Measurements from ENCODE around the gene ATG2B.

ATG2B gene

DNA sequence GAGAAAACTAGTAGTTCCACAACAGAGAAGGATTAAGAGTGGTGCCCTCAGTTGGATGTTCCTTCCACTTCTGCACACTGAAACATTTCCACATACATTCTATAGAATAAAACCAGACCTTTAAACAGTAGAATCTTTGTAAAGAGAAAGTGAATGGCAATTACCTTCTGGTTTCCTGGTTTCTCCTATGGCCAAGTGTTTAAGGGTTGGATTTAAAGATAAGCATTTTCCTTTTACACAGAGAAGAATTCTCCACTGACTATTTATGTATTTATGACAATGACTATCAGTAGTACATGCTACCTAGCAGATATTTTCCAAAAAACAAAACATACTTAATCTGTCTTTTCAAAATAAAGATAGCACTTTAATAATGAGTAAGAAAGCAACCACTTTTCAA lies 3.2 kb downstream of the ATG2B start:
- Histone ChIP-seq H3K4me1 (peaks cover 8% of the 10 kb centered on the region), H3K27me3 (ENCODE audit: control insufficient read depth, insufficient read depth, low read length) (no peaks in the 10 kb centered on the region), H3K9ac (no peak overlapping the region), H3K4me2 (ENCODE audit: low read length) (no peak overlapping the region), H2AFZ (no peak overlapping the region), H3K27ac (no peak overlapping the region), H3K79me2 (peaks cover 64% of the 10 kb centered on the region), H3K9me3 (ENCODE audit: control insufficient read depth, low read length) (no peaks in the 10 kb centered on the region), H3K4me3 (ENCODE audit: low read depth, low read length) (no peak overlapping the region), H3K36me3 (ENCODE audit: control insufficient read depth, insufficient read depth, low read length) (no peaks in the 10 kb centered on the region)
- TF ChIP-seq CTCF (IDR thresholded peaks at IDR 0.05) = no peak

DNA sequence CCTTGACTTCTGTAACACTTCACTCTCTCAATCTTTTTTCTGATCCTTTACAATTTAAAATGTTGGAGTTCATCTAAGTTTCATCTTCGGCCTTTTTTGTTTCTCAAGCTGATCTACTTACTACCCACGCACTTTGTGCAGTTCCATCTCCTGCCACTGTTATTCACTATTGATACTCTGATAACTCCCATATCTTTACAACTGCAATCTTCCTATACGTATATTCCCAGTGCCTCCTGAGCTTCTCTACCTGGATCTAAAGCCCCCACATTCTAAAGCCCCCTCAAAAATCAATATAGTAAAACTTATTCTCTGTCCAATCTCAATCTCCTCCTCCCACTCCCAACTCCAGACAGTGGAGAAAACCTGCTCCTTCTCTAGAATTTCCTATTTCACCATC lies 5.9 kb downstream of the ATG2B start:
- H3K27me3 ChIP-seq (ENCODE audit: control insufficient read depth, insufficient read depth, low read length) = no peaks in the 10 kb centered on the region
- peaks cover 8% of the 10 kb centered on the region for H3K4me1 ChIP-seq
- H3K36me3 ChIP-seq (ENCODE audit: control insufficient read depth, insufficient read depth, low read length) = no peaks in the 10 kb centered on the region
- H3K9me3 ChIP-seq (ENCODE audit: control insufficient read depth, low read length) = no peaks in the 10 kb centered on the region
- peaks cover 59% of the 10 kb centered on the region for H3K79me2 ChIP-seq
- H3K27ac ChIP-seq = no peak overlapping the region
- no peak overlapping the region for H2AFZ ChIP-seq
- no peak overlapping the region for H3K9ac ChIP-seq
- no peak overlapping the region for H3K4me2 ChIP-seq (ENCODE audit: low read length)
- TF ChIP-seq CTCF (IDR thresholded peaks at IDR 0.05) = no peak
- H3K4me3 ChIP-seq (ENCODE audit: low read depth, low read length) = no peak overlapping the region

DNA sequence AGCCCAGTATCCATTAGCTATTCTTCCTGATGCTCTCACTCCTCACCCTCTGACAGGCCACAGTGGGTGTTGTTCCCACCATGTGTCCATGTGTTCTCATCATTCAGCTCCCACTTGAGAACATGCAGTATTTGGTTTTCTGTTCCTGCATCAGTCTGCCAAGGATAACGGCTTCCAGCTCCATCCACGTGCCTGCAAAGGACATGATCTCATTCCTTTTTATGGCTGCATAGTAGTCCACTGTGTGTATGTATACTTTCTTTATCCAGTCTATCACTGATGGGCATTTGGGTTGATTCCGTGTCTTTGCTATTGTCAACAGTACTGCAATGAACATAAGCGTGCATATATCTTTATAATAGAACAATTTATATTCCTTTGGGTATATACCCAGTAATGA lies 8.9 kb downstream of the ATG2B start:
- H3K4me1 ChIP-seq = no peaks in the 10 kb centered on the region
- no peaks in the 10 kb centered on the region for H3K27me3 ChIP-seq (ENCODE audit: control insufficient read depth, insufficient read depth, low read length)
- no peaks in the 10 kb centered on the region for H3K9me3 ChIP-seq (ENCODE audit: control insufficient read depth, low read length)
- no peak overlapping the region for H2AFZ ChIP-seq
- H3K27ac ChIP-seq = no peak overlapping the region
- no peak overlapping the region for H3K4me2 ChIP-seq (ENCODE audit: low read length)
- H3K79me2 ChIP-seq = peaks cover 55% of the 10 kb centered on the region
- H3K9ac ChIP-seq = no peak overlapping the region
- H3K4me3 ChIP-seq (ENCODE audit: low read depth, low read length) = no peak overlapping the region
- no peaks in the 10 kb centered on the region for H3K36me3 ChIP-seq (ENCODE audit: control insufficient read depth, insufficient read depth, low read length)
- no peak for TF ChIP-seq CTCF (IDR thresholded peaks at IDR 0.05)

DNA sequence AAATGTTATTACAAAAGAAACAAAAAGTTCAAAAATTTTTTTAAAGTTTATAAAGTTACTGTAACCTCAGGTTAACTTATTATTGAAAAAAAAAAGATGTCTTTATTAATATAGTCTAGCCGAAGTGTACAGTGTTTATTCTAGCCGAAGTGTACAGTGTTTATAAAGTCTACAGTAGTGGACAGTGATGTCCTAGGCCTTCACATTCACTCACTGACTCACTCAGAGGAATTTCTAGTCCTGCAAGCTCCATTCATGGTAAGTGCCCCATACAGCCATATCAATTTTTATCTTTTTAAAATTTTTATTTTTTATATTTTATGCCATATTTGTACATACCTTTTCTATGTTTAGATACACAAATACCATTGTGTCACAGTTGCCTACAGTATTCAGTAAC lies 10.4 kb downstream of the ATG2B start:
- TF ChIP-seq CTCF (IDR thresholded peaks at IDR 0.05) = no peak
- peaks cover 61% of the 10 kb centered on the region for H3K79me2 ChIP-seq
- H3K9me3 ChIP-seq (ENCODE audit: control insufficient read depth, low read length) = no peaks in the 10 kb centered on the region
- no peaks in the 10 kb centered on the region for H3K36me3 ChIP-seq (ENCODE audit: control insufficient read depth, insufficient read depth, low read length)
- H3K27me3 ChIP-seq (ENCODE audit: control insufficient read depth, insufficient read depth, low read length) = no peaks in the 10 kb centered on the region
- no peak overlapping the region for H3K4me3 ChIP-seq (ENCODE audit: low read depth, low read length)
- no peak overlapping the region for H3K27ac ChIP-seq
- H2AFZ ChIP-seq = no peak overlapping the region
- no peak overlapping the region for H3K4me2 ChIP-seq (ENCODE audit: low read length)
- H3K4me1 ChIP-seq = no peaks in the 10 kb centered on the region
- H3K9ac ChIP-seq = no peak overlapping the region

DNA sequence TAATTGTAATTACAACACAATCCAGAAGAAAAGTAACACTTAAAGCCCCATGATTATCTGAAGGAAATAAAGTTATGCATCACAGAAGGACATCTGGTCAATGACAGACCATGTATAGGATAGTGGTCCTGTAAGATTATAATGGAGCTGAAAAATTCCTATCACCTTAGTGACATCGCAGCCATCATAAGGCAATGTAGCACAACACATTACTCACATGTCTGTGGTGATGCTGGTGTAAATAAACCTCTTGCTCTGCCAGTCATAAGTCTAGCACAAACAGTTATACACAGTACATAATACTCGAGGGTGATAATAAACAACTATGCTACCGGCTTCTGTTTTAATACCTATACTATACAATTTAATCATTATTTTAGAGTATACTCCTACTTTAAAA lies 11.2 kb downstream of the ATG2B start:
- H3K27ac ChIP-seq = no peak overlapping the region
- H3K36me3 ChIP-seq (ENCODE audit: control insufficient read depth, insufficient read depth, low read length) = no peaks in the 10 kb centered on the region
- no peak overlapping the region for H3K4me2 ChIP-seq (ENCODE audit: low read length)
- peaks cover 56% of the 10 kb centered on the region for H3K79me2 ChIP-seq
- no peak overlapping the region for H3K4me3 ChIP-seq (ENCODE audit: low read depth, low read length)
- H3K9me3 ChIP-seq (ENCODE audit: control insufficient read depth, low read length) = no peaks in the 10 kb centered on the region
- H2AFZ ChIP-seq = no peak overlapping the region
- no peaks in the 10 kb centered on the region for H3K27me3 ChIP-seq (ENCODE audit: control insufficient read depth, insufficient read depth, low read length)
- H3K4me1 ChIP-seq = no peaks in the 10 kb centered on the region
- no peak overlapping the region for H3K9ac ChIP-seq
- TF ChIP-seq CTCF (IDR thresholded peaks at IDR 0.05) = no peak

Data from parathyroid adenoma (tissue), 2 donors.